ENCODE measurements around the gene RAD51B. TPM values are rescaled to one million over a fixed set of nuclear protein-coding genes. Genes with fewer than 3 reads are reported as not detected.

Gene RAD51B
- total RNA-seq, 2 donors from 2014 or later: 22.8 to 33.8 TPM

DNA sequence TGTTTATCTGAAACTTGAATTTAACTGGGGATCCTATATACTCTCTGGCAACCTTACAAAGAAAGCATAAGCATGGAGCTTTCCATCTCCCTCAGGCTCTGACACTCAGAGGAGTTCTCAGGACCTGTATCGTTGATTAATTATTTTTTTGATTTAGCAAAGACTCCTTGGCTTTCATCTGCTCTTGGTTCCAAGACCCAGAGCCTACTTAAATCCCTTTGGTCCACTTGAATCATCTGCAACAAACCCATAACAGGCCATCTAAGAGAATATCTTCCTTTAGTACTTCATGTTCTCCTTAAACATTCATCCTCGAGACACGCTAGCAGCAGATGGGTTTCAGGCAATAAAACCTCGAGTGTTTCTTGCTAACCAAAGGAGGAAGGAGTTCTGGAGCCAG is 887.9 kb downstream of the RAD51B start:
- Histone ChIP-seq H3K27me3 (ENCODE audit: control insufficient read depth, insufficient read depth, low read length, poor library complexity, severe bottlenecking) (no peaks in the 10 kb centered on the region), H3K4me3 (ENCODE audit: low read length) (no peak overlapping the region), H3K4me1 (ENCODE audit: control insufficient read depth, insufficient read depth, low read length) (no peaks in the 10 kb centered on the region), H3K9ac (ENCODE audit: extremely low read depth, low read length, poor library complexity, severe bottlenecking) (no peak overlapping the region), H3K36me3 (ENCODE audit: control insufficient read depth, insufficient read depth, low read length) (no peaks in the 10 kb centered on the region), H3K9me3 (ENCODE audit: control insufficient read depth, low read length) (no peaks in the 10 kb centered on the region), H3K27ac (ENCODE audit: low read depth, low read length) (no peak overlapping the region)
- Mint-ChIP-seq H3K9me3 (no peaks in the 10 kb centered on the region), H3K4me1 (no peaks in the 10 kb centered on the region), H3K27me3 (ENCODE audit: insufficient read depth) (peaks cover 3% of the 10 kb centered on the region), H3K4me3 (no peak overlapping the region), H3K27ac (no peak overlapping the region), H3K36me3 (ENCODE audit: low read depth) (no peaks in the 10 kb centered on the region)
- WGBS, 2 experiments (ENCODE audit: insufficient coverage in 1 of 2, insufficient read length in 1 of 2): 94 to 100% methylated on average over 4 of the region's 4 CpGs
- no peak for DNase-seq
- TF ChIP-seq, protein P1, sequence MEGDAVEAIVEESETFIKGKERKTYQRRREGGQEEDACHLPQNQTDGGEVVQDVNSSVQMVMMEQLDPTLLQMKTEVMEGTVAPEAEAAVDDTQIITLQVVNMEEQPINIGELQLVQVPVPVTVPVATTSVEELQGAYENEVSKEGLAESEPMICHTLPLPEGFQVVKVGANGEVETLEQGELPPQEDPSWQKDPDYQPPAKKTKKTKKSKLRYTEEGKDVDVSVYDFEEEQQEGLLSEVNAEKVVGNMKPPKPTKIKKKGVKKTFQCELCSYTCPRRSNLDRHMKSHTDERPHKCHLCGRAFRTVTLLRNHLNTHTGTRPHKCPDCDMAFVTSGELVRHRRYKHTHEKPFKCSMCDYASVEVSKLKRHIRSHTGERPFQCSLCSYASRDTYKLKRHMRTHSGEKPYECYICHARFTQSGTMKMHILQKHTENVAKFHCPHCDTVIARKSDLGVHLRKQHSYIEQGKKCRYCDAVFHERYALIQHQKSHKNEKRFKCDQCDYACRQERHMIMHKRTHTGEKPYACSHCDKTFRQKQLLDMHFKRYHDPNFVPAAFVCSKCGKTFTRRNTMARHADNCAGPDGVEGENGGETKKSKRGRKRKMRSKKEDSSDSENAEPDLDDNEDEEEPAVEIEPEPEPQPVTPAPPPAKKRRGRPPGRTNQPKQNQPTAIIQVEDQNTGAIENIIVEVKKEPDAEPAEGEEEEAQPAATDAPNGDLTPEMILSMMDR (conservative IDR thresholded peaks at IDR 0.05): no peak

DNA sequence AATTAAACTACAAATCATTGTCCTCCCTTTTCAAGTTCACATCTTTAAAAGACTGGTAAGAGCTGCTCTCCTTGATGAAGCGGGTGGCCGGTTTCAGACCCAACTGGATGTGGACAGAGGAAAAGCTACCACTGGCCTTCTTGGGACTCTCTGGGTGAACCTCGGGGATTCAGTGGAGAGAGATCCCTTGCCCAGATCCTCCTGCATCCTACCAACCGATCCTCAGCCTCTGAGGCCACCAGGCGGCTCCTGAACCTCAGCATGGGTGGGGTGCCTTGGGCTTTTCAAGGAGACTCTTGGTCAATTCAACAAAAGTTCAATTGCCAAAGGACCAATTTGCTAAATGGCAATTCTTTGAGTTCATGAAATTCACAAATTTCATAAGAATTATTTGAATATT is 888.8 kb downstream of the RAD51B start:
- Mint-ChIP-seq H3K9me3 (no peaks in the 10 kb centered on the region), H3K36me3 (ENCODE audit: low read depth) (no peaks in the 10 kb centered on the region), H3K4me3 (no peak overlapping the region), H3K27ac (no peak overlapping the region), H3K4me1 (no peaks in the 10 kb centered on the region), H3K27me3 (ENCODE audit: insufficient read depth) (peaks cover 3% of the 10 kb centered on the region)
- Histone ChIP-seq H3K9me3 (ENCODE audit: control insufficient read depth, low read length) (no peaks in the 10 kb centered on the region), H3K36me3 (ENCODE audit: control insufficient read depth, insufficient read depth, low read length) (no peaks in the 10 kb centered on the region), H3K4me3 (ENCODE audit: low read length) (no peak overlapping the region), H3K4me1 (ENCODE audit: control insufficient read depth, insufficient read depth, low read length) (no peaks in the 10 kb centered on the region), H3K9ac (ENCODE audit: extremely low read depth, low read length, poor library complexity, severe bottlenecking) (no peak overlapping the region), H3K27ac (ENCODE audit: low read depth, low read length) (no peak overlapping the region), H3K27me3 (ENCODE audit: control insufficient read depth, insufficient read depth, low read length, poor library complexity, severe bottlenecking) (no peaks in the 10 kb centered on the region)
- DNase-seq: no peak
- WGBS, 2 experiments (ENCODE audit: insufficient coverage in 1 of 2, insufficient read length in 1 of 2): 67 to 75% methylated on average over 3 to 5 of the region's 5 CpGs
- TF ChIP-seq, protein P1 (conservative IDR thresholded peaks at IDR 0.05): peak; percentile 41

DNA sequence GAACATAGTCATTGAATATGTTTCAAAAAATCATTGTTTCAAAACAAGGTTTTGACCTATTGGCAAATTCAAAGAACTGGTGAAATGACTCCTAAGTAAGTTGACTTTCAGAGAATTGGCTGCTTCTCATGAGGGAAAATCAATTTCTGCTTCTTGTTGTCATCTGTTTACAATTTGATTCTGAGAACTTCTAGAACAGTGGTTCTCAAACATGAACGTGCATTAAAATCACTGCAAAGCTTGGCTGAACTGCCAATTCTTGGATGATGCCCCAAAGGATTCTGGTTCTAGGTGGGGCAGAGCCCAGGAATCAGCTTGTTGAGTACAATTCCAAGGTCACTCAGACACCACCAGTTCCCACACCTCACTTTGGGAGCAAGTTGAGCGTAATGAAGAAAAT is 889.4 kb downstream of the RAD51B start:
- Histone ChIP-seq H3K27me3 (ENCODE audit: control insufficient read depth, insufficient read depth, low read length, poor library complexity, severe bottlenecking) (no peaks in the 10 kb centered on the region), H3K4me3 (ENCODE audit: low read length) (no peak overlapping the region), H3K36me3 (ENCODE audit: control insufficient read depth, insufficient read depth, low read length) (no peaks in the 10 kb centered on the region), H3K4me1 (ENCODE audit: control insufficient read depth, insufficient read depth, low read length) (no peaks in the 10 kb centered on the region), H3K27ac (ENCODE audit: low read depth, low read length) (no peak overlapping the region), H3K9me3 (ENCODE audit: control insufficient read depth, low read length) (no peaks in the 10 kb centered on the region), H3K9ac (ENCODE audit: extremely low read depth, low read length, poor library complexity, severe bottlenecking) (no peak overlapping the region)
- WGBS, 2 experiments (ENCODE audit: insufficient coverage in 1 of 2, insufficient read length in 1 of 2): 88 to 91% methylated on average over 1 of the region's 2 CpGs
- no peak overlapping the region for H3K27ac Mint-ChIP-seq
- TF ChIP-seq, protein P1 (conservative IDR thresholded peaks at IDR 0.05): no peak
- no peak overlapping the region for H3K4me3 Mint-ChIP-seq
- H3K4me1 Mint-ChIP-seq: no peaks in the 10 kb centered on the region
- no peaks in the 10 kb centered on the region for H3K36me3 Mint-ChIP-seq (ENCODE audit: low read depth)
- no peak for DNase-seq
- peaks cover 3% of the 10 kb centered on the region for H3K27me3 Mint-ChIP-seq (ENCODE audit: insufficient read depth)
- H3K9me3 Mint-ChIP-seq: no peaks in the 10 kb centered on the region

Measured in endodermal cell (in vitro differentiated cells).